Keratinocyte (primary cell): ENCODE results near the gene TRAF3IP1. TPM values are rescaled to one million over a fixed set of nuclear protein-coding genes. Genes with fewer than 3 reads are reported as not detected.

Experiments
- DNase-seq: peaks from one replicate; pipeline ENCODE4 v3.0.0-alpha.2; 2011; ENCODE audit warnings: low read depth, missing footprints, low spot score
- FAIRE-seq: peaks from 2 replicates; lab custom pipeline; 2011; peaks lifted over from hg19 to GRCh38; lab: Jason Lieb, UNC
- H2AFZ ChIP-seq: 2 replicates; pipeline ENCODE4 v1.6.0; 2012; ENCODE audit warnings: low read length, control low read depth, inconsistent platforms; ENCODE audit not compliant: control insufficient read depth
- H3K27ac ChIP-seq: 2 replicates; pipeline ENCODE4 v1.5.1; 2011; ENCODE audit warnings: low read length; ENCODE audit not compliant: control insufficient read depth, insufficient read depth
- H3K27me3 ChIP-seq: 3 replicates; pipeline ENCODE4 v1.6.0; 2011; ENCODE audit warnings: low read length; ENCODE audit not compliant: control insufficient read depth, insufficient read depth; ENCODE audit errors: extremely low read depth
- H3K36me3 ChIP-seq, 2 experiments: 2 replicates in 1 of 2; 3 replicates in 1 of 2; pipeline ENCODE4 v1.5.1; 2011; ENCODE audit warnings: low read length in 2 of 2, mild to moderate bottlenecking in 1 of 2; ENCODE audit not compliant: control insufficient read depth in 2 of 2, insufficient read depth in 2 of 2; ENCODE audit errors: extremely low read depth in 1 of 2
- H3K4me1 ChIP-seq: 3 replicates; pipeline ENCODE4 v1.5.1; 2011; ENCODE audit warnings: low read length; ENCODE audit not compliant: control insufficient read depth, insufficient read depth; ENCODE audit errors: extremely low read depth
- H3K4me2 ChIP-seq: 3 replicates; pipeline ENCODE4 v1.6.0; 2011; ENCODE audit warnings: low read depth, low read length; ENCODE audit not compliant: control insufficient read depth, insufficient read depth; ENCODE audit errors: extremely low read depth
- H3K4me3 ChIP-seq, 3 experiments: fragments of 200-600 bp in 1 of 3; sonication (generic) in 1 of 3; 2 replicates in 2 of 3; 3 replicates in 1 of 3; pipeline ENCODE4 v1.5.1; 2011 to 2016; ENCODE audit warnings: low read length in 3 of 3, mild to moderate bottlenecking in 3 of 3, control low read depth in 2 of 3, inconsistent platforms in 1 of 3, low read depth in 1 of 3, mixed read lengths in 1 of 3, mixed run types in 1 of 3, moderate library complexity in 1 of 3; ENCODE audit not compliant: control insufficient read depth in 2 of 3, insufficient read depth in 2 of 3; ENCODE audit errors: extremely low read depth in 1 of 3
- H3K79me2 ChIP-seq: 2 replicates; pipeline ENCODE4 v1.6.0; 2012; ENCODE audit warnings: low read length; ENCODE audit not compliant: control insufficient read depth, insufficient read depth
- H3K9ac ChIP-seq: 3 replicates; pipeline ENCODE4 v1.6.0; 2011; ENCODE audit warnings: low read length; ENCODE audit not compliant: control insufficient read depth, insufficient read depth; ENCODE audit errors: extremely low read depth
- H3K9me1 ChIP-seq: 3 replicates; pipeline ENCODE4 v1.6.0; 2011; ENCODE audit warnings: low read length; ENCODE audit not compliant: control insufficient read depth, insufficient read depth; ENCODE audit errors: extremely low read depth
- H3K9me3 ChIP-seq: 2 replicates; pipeline ENCODE4 v1.5.1; 2012; ENCODE audit warnings: low read depth, low read length; ENCODE audit not compliant: control insufficient read depth
- H4K20me1 ChIP-seq: 3 replicates; pipeline ENCODE4 v1.6.0; 2011; ENCODE audit warnings: low read length; ENCODE audit not compliant: control insufficient read depth, insufficient read depth; ENCODE audit errors: extremely low read depth
- CTCF ChIP-seq, 3 experiments: IDR thresholded peaks in 1 of 3; conservative IDR thresholded peaks in 1 of 3; optimal IDR thresholded peaks in 1 of 3; 2 replicates in 2 of 3; 3 replicates in 1 of 3; pipeline versions ENCODE3 to v1.5.1; 2011; ENCODE audit warnings: low read length in 3 of 3, mild to moderate bottlenecking in 3 of 3, moderate library complexity in 2 of 3, control low read depth in 1 of 3, inconsistent platforms in 1 of 3; ENCODE audit not compliant: insufficient read depth in 2 of 3; ENCODE audit errors: extremely low read depth in 1 of 3
- EZH2 ChIP-seq: IDR thresholded peaks from one replicate; pipeline ENCODE4 v1.6.1; 2012; ENCODE audit warnings: inconsistent platforms, mild to moderate bottlenecking, low read length, moderate library complexity
- dilution Hi-C: fragments of 300-500 bp; cut with MboI; formaldehyde crosslinking; loops from one replicate; pipeline ENCODE4 v1.7.0; 2020; ENCODE audit warnings: low sequenced_read_pairs; ENCODE audit not compliant: extremely low pct_ligation_motif_present
- polyA plus RNA-seq, 5 experiments: library from polyadenylated mRNA; depleted of rRNA in 3 of 5; stranded (reverse) in 3 of 5; stranded (forward) in 1 of 5; unstranded in 1 of 5; fragments of >200 nt; gene quantifications; 1 replicate in 1 of 5; 2 replicates in 3 of 5; 3 replicates in 1 of 5; pipeline versions ENCODE4 v1.2.1 to v1.2.3, GENCODE V29; 2011 to 2012; ENCODE audit warnings: missing spikeins in 2 of 5, low read depth in 1 of 5, low replicate concordance in 1 of 5

The TRAF3IP1 gene
- polyA plus RNA-seq, 1 donor (not counting 4 experiments of a cell fraction or from before 2014, with no cell fraction given), result 7.0 TPM

DNA sequence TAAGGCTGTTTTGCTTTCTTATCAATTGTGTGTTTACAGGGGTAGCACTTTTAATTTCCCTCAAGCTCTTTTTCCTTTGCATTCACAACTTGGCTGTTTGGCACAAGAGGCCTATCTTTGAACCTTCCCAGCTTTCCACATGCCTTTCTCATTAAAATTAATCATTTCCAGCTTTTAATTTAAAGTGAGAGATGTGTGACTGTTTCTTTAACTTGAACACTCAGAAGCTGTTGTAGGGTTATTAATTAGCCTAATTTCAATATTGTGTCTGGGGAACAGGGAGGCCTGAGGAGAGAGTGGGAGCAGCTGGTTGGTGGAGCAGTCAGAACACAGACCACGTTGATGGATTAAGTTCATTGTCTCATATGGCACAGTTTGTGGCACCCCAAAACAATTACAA, 111.1 kb downstream of the TRAF3IP1 start:
- FAIRE-seq (no peak), DNase-seq (no peak)
- Histone ChIP-seq H3K9me1 (no peaks in the 10 kb centered on the region), H3K27me3 (no peaks in the 10 kb centered on the region), H4K20me1 (no peaks in the 10 kb centered on the region), H3K4me2 (no peak overlapping the region), H3K27ac (no peak overlapping the region), H3K4me1 (peaks cover 27% of the 10 kb centered on the region), H3K9me3 (no peaks in the 10 kb centered on the region), H3K79me2 (peaks cover 63% of the 10 kb centered on the region), H3K4me3 (no peak overlapping the region), H3K36me3 (peaks cover 10 to 11% of the 10 kb centered on the region in 2 experiments), H2AFZ (no peak overlapping the region), H3K9ac (no peak overlapping the region)
- TF ChIP-seq CTCF (optimal IDR thresholded peaks at IDR 0.05 in 1 of 3, IDR thresholded peaks at IDR 0.05 in 1 of 3, conservative IDR thresholded peaks at IDR 0.05 in 1 of 3; ENCODE audit: extremely low read depth in 1 of 3, insufficient read depth in 2 of 3, low read length in 3 of 3) (no peak), EZH2 (no peak)
- dilution Hi-C loops, result no loop called here

- H4K20me1 ChIP-seq, result no peaks in the 10 kb centered on the region
- H3K4me1 ChIP-seq, result peaks cover 20% of the 10 kb centered on the region
- no peaks in the 10 kb centered on the region for H3K9me1 ChIP-seq
- dilution Hi-C loops, result no loop called here
- TF ChIP-seq CTCF (optimal IDR thresholded peaks at IDR 0.05 in 1 of 3, IDR thresholded peaks at IDR 0.05 in 1 of 3, conservative IDR thresholded peaks at IDR 0.05 in 1 of 3; ENCODE audit: extremely low read depth in 1 of 3, insufficient read depth in 2 of 3, low read length in 3 of 3) (peak in 1 of 3 experiments; percentile 9), EZH2 (no peak)
- H3K4me3 ChIP-seq, result no peak overlapping the region
- no peak for DNase-seq
- H3K79me2 ChIP-seq, result peaks cover 57% of the 10 kb centered on the region
- no peak overlapping the region for H3K9ac ChIP-seq
- H2AFZ ChIP-seq, result no peak overlapping the region
- peaks cover 11 to 20% of the 10 kb centered on the region in 2 experiments for H3K36me3 ChIP-seq
- peak overlapping the region; percentile 77 for H3K27ac ChIP-seq
- no peaks in the 10 kb centered on the region for H3K9me3 ChIP-seq
- no peaks in the 10 kb centered on the region for H3K27me3 ChIP-seq
- no peak for FAIRE-seq
- no peak overlapping the region for H3K4me2 ChIP-seq
These were observed 113.1 kb downstream of the TRAF3IP1 start for GRCh38 chr2:238433300-238433915.
